ENCODE data around the gene XPO4. TPM values are rescaled to one million over a fixed set of nuclear protein-coding genes. Genes with fewer than 3 reads are reported as not detected.

The XPO4 gene
- total RNA-seq, 1 experiment from 2014 or later, result 34.1 TPM

DNA sequence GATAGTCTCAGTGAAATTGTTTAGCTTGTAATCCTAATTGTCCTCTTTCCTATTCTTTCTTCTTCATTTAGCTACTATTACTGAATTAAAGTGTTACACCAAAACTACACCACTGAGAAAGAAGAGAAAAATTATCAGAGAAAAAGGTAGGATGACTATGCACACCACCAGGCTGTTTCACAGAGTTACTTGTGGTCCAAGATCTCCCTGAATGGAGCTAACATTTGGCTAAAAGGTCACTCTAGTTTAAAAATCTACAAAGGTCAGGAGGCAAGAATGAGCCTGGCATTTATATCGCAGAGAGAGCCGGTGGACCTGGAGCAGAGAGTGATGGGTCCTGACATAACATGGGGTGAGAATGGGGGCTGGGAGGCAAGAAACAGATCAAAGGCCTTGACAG is 91.7 kb downstream of the XPO4 start:
- H2BK12ac ChIP-seq (ENCODE audit: insufficient read length, low read depth, low read length), result no peak overlapping the region
- no peaks in the 10 kb centered on the region for H3K4me1 ChIP-seq (ENCODE audit: insufficient read depth, low read length)
- no peak overlapping the region for H2AK5ac ChIP-seq (ENCODE audit: insufficient read length, low read length)
- H3K56ac ChIP-seq (ENCODE audit: insufficient read length, low read depth, low read length), result no peak overlapping the region
- no peak overlapping the region for H3K18ac ChIP-seq (ENCODE audit: insufficient read length, low read depth, low read length)
- no peaks in the 10 kb centered on the region for H4K20me1 ChIP-seq (ENCODE audit: control insufficient read depth, insufficient read depth, insufficient read length)
- no peaks in the 10 kb centered on the region for H3K27me3 Mint-ChIP-seq (ENCODE audit: low read depth)
- no peaks in the 10 kb centered on the region for H3K9me3 Mint-ChIP-seq
- peaks cover 17 to 28% (median 17%) of the 10 kb centered on the region in 3 experiments; a peak in 6 of 7 replicates for H3K36me3 Mint-ChIP-seq (ENCODE audit: insufficient read depth in 1 of 3, low read depth in 3 of 3)
- no peak overlapping the region for H4K91ac ChIP-seq (ENCODE audit: insufficient read length, low read depth, low read length)
- no peak overlapping the region for H3K4me2 ChIP-seq (ENCODE audit: insufficient read depth, insufficient read length, low read length)
- no peak overlapping the region for H2BK20ac ChIP-seq (ENCODE audit: low read depth, low read length, poor library complexity, severe bottlenecking)
- H4K5ac ChIP-seq (ENCODE audit: insufficient read length, low read depth, low read length), result no peak overlapping the region
- H3T11ph ChIP-seq (ENCODE audit: low read length), result no peak overlapping the region
- H3K4ac ChIP-seq (ENCODE audit: low read depth, low read length), result no peak overlapping the region
- no peak overlapping the region for H3K27ac ChIP-seq (ENCODE audit: insufficient read length, low read depth, low read length)
- no peaks in the 10 kb centered on the region for H3K4me1 Mint-ChIP-seq
- H3K23me2 ChIP-seq (ENCODE audit: insufficient read length, low read depth, low read length, poor library complexity, severe bottlenecking), result no peaks in the 10 kb centered on the region
- no peak overlapping the region for H3K14ac ChIP-seq (ENCODE audit: insufficient read depth, low read length)
- H2AFZ ChIP-seq (ENCODE audit: low read length), result no peak overlapping the region
- H3K9me3 ChIP-seq (ENCODE audit: control insufficient read depth, low read depth, low read length), result no peaks in the 10 kb centered on the region
- DNase-seq, result no peak
- WGBS (ENCODE audit: extremely low coverage, insufficient read length, low lambda C conversion rate), result no CpG with 5 or more reads among the region's 2 CpGs
- H4K8ac ChIP-seq (replicated peaks; ENCODE audit: insufficient read length, low read depth, low read length), result no peak overlapping the region
- no peaks in the 10 kb centered on the region for H3K27me3 ChIP-seq (ENCODE audit: insufficient read depth, low read length)
- H2BK5ac ChIP-seq (ENCODE audit: insufficient read length, low read length), result no peak overlapping the region
- no peak overlapping the region for H2BK15ac ChIP-seq (ENCODE audit: low read depth, low read length)
- no peak overlapping the region for H3K4me3 Mint-ChIP-seq
- no peak overlapping the region for H2BK120ac ChIP-seq (ENCODE audit: low read depth, low read length, poor library complexity, severe bottlenecking)
- TF ChIP-seq CTCF (conservative IDR thresholded peaks at IDR 0.05), result no peak
- peaks cover 2% of the 10 kb centered on the region; the same call in 1 of the 2 replicates for H3K79me2 ChIP-seq (ENCODE audit: insufficient read depth, low read length)
- no peaks in the 10 kb centered on the region for H3K79me1 ChIP-seq (ENCODE audit: insufficient read depth, low read depth, low read length, poor library complexity, severe bottlenecking)
- peak overlapping the region in 2 of 3 experiments; percentile 22 to 37; a peak in 1 of 7 replicates for H3K27ac Mint-ChIP-seq
- H3K23ac ChIP-seq (ENCODE audit: insufficient read length, low read depth, low read length), result no peak overlapping the region
- H3K9ac ChIP-seq (ENCODE audit: extremely low read depth, insufficient read length, low read length), result no peak overlapping the region

Measured in H9 (cell line).